Naive B cell (primary cell): ENCODE results near the gene COG3. TPM values are rescaled to one million over a fixed set of nuclear protein-coding genes. Genes with fewer than 3 reads are reported as not detected.

Experiments
- ATAC-seq, 2 donors: fragments of 150-1000 bp; cut with Tn5 transposase; 2 replicates each; pipeline ENCODE4 v1.10.0; 2021; ENCODE audit warnings: low read depth in 2 of 2, mild to moderate bottlenecking in 2 of 2, moderate library complexity in 2 of 2
- DNase-seq: peaks from one replicate; pipeline ENCODE4 v3.0.0; 2022
- H3K27ac Mint-ChIP-seq, 6 donors: one replicate each; pipeline ENCODE4 v1.8.0; 2020 to 2022; ENCODE audit warnings: mild to moderate bottlenecking in 6 of 6, mixed read lengths in 6 of 6, moderate library complexity in 5 of 6, inconsistent platforms in 2 of 6
- H3K27me3 Mint-ChIP-seq, 3 donors: one replicate each; pipeline ENCODE4 v1.8.0; 2021 to 2022; ENCODE audit warnings: mixed read lengths in 3 of 3, mild to moderate bottlenecking in 1 of 3
- H3K36me3 Mint-ChIP-seq, 2 donors: one replicate each; pipeline ENCODE4 v1.8.0; 2020 to 2022; ENCODE audit warnings: mixed read lengths in 2 of 2, inconsistent platforms in 1 of 2, mild to moderate bottlenecking in 1 of 2
- H3K4me1 Mint-ChIP-seq, 3 donors: one replicate each; pipeline ENCODE4 v1.8.0; 2020 to 2022; ENCODE audit warnings: mixed read lengths in 3 of 3, inconsistent platforms in 1 of 3, mild to moderate bottlenecking in 1 of 3, moderate library complexity in 1 of 3
- H3K4me3 Mint-ChIP-seq, 8 donors: one replicate each; pipeline ENCODE4 v1.8.0; 2020 to 2022; ENCODE audit warnings: mild to moderate bottlenecking in 8 of 8, mixed read lengths in 8 of 8, moderate library complexity in 8 of 8, inconsistent platforms in 2 of 8
- H3K9me3 Mint-ChIP-seq, 7 donors: one replicate each; pipeline ENCODE4 v1.8.0; 2020 to 2022; ENCODE audit warnings: mixed read lengths in 7 of 7, mild to moderate bottlenecking in 5 of 7, inconsistent platforms in 2 of 7, moderate library complexity in 1 of 7
- polyA plus RNA-seq, 6 donors: library from polyadenylated mRNA; unstranded; fragments of 300-500 nt; fragmentation: Illumina TruSeq; gene quantifications; one replicate each; pipeline ENCODE4 v1.2.3, GENCODE V29; 2021; ENCODE audit warnings: low read depth in 6 of 6

COG3 gene
- polyA plus RNA-seq, 6 donors from 2014 or later, result 12.4 to 63.1 (median 29.9) TPM

- peaks cover 4 to 17% (median 9%) of the 10 kb centered on the region in 7 donors for H3K9me3 Mint-ChIP-seq
Observed at GRCh38 chr13:45456196-45456972, 8.4 kb upstream of the COG3 start.

GRCh38 chr13:45464141-45464686 lies 525 bp upstream of the COG3 start:
- ATAC-seq (no peak), DNase-seq (no peak)
- Mint-ChIP-seq H3K36me3 (peaks cover under 1 to 6% of the 10 kb centered on the region in 2 donors), H3K27ac (peak overlapping the region; percentile 27 to 97 (median 92)), H3K4me3 (peak overlapping the region; percentile 92 to 96 (median 94)), H3K9me3 (peaks cover 0 to 3% (median 0%) of the 10 kb centered on the region in 7 donors), H3K27me3 (peaks cover 2 to 6% (median 5%) of the 10 kb centered on the region in 3 donors), H3K4me1 (peaks cover 27 to 47% (median 38%) of the 10 kb centered on the region in 3 donors)

More at GRCh38 chr13:45456196-45456972, 8.4 kb upstream of the COG3 start:
- DNase-seq, result no peak
- H3K27me3 Mint-ChIP-seq, result peaks cover 15 to 24% (median 22%) of the 10 kb centered on the region in 3 donors
- ATAC-seq, result no peak
- H3K4me1 Mint-ChIP-seq, result peaks cover 0 to 4% (median 0%) of the 10 kb centered on the region in 3 donors
- H3K27ac Mint-ChIP-seq, result peak overlapping the region in 1 of 6 donors; percentile 45
- no peak overlapping the region for H3K4me3 Mint-ChIP-seq
- H3K36me3 Mint-ChIP-seq, result peaks cover 8 to 20% of the 10 kb centered on the region in 2 donors

GRCh38 chr13:45466359-45466758 lies 1.6 kb downstream of the COG3 start:
- Mint-ChIP-seq H3K9me3 (peaks cover 0 to 1% (median 0%) of the 10 kb centered on the region in 7 donors), H3K4me3 (peak overlapping the region; percentile 84 to 96 (median 93)), H3K36me3 (peaks cover 0 to 4% of the 10 kb centered on the region in 2 donors), H3K27ac (peak overlapping the region in 4 of 6 donors; percentile 8 to 93 (median 80)), H3K4me1 (peaks cover 40 to 58% (median 51%) of the 10 kb centered on the region in 3 donors), H3K27me3 (no peaks in the 10 kb centered on the region)
- DNase-seq (no peak), ATAC-seq (no peak)

GRCh38 chr13:45468635-45469034 lies 3.9 kb downstream of the COG3 start:
- peak overlapping the region in 2 of 6 donors; percentile 6 to 41 for H3K27ac Mint-ChIP-seq
- ATAC-seq (no peak), DNase-seq (no peak)
- no peaks in the 10 kb centered on the region for H3K27me3 Mint-ChIP-seq
- peaks cover 7% of the 10 kb centered on the region in 2 donors for H3K36me3 Mint-ChIP-seq
- H3K9me3 Mint-ChIP-seq, result peaks cover 0 to 4% (median 0%) of the 10 kb centered on the region in 7 donors
- peaks cover 55 to 73% (median 70%) of the 10 kb centered on the region in 3 donors for H3K4me1 Mint-ChIP-seq
- peak overlapping the region in 1 of 8 donors; percentile 93 for H3K4me3 Mint-ChIP-seq

GRCh38 chr13:45472171-45472705 lies 7.5 kb downstream of the COG3 start:
- Mint-ChIP-seq H3K9me3 (peaks cover 0 to 4% (median 0%) of the 10 kb centered on the region in 7 donors), H3K4me3 (no peak overlapping the region), H3K36me3 (peaks cover 7% of the 10 kb centered on the region in 2 donors), H3K27me3 (no peaks in the 10 kb centered on the region), H3K27ac (peak overlapping the region in 1 of 6 donors; percentile 15), H3K4me1 (peaks cover 39 to 60% (median 60%) of the 10 kb centered on the region in 3 donors)
- no peak for ATAC-seq
- DNase-seq, result no peak

GRCh38 chr13:45473627-45474026 lies 8.9 kb downstream of the COG3 start:
- ATAC-seq (peak; percentile 43 to 47), DNase-seq (no peak)
- H3K27ac Mint-ChIP-seq, result no peak overlapping the region
- H3K9me3 Mint-ChIP-seq, result peaks cover 0 to 4% (median 0%) of the 10 kb centered on the region in 7 donors
- H3K4me3 Mint-ChIP-seq, result no peak overlapping the region
- H3K36me3 Mint-ChIP-seq, result peaks cover 7% of the 10 kb centered on the region in 2 donors
- peaks cover 38 to 51% (median 46%) of the 10 kb centered on the region in 3 donors for H3K4me1 Mint-ChIP-seq
- H3K27me3 Mint-ChIP-seq, result no peaks in the 10 kb centered on the region

- no peak for ATAC-seq
- DNase-seq, result no peak
- H3K4me1 Mint-ChIP-seq, result peaks cover 29 to 48% (median 43%) of the 10 kb centered on the region in 3 donors
- H3K27me3 Mint-ChIP-seq, result no peaks in the 10 kb centered on the region
- H3K36me3 Mint-ChIP-seq, result peaks cover 7 to 14% of the 10 kb centered on the region in 2 donors
- no peak overlapping the region for H3K4me3 Mint-ChIP-seq
- peaks cover 0 to 4% (median 0%) of the 10 kb centered on the region in 7 donors for H3K9me3 Mint-ChIP-seq
- H3K27ac Mint-ChIP-seq, result peak overlapping the region in 3 of 6 donors; percentile 20 to 70 (median 22)
Observed at GRCh38 chr13:45474584-45475454, 10.1 kb downstream of the COG3 start.

- Mint-ChIP-seq H3K27me3 (no peaks in the 10 kb centered on the region), H3K27ac (peak overlapping the region in 1 of 6 donors; percentile 57), H3K4me3 (no peak overlapping the region), H3K36me3 (peaks cover 0 to 19% of the 10 kb centered on the region in 2 donors), H3K4me1 (peaks cover 3 to 11% (median 8%) of the 10 kb centered on the region in 3 donors), H3K9me3 (no peaks in the 10 kb centered on the region)
- DNase-seq, result no peak
- ATAC-seq, result no peak
Observed at GRCh38 chr13:45479661-45480060, 14.9 kb downstream of the COG3 start.

- no peaks in the 10 kb centered on the region for H3K27me3 Mint-ChIP-seq
- H3K4me1 Mint-ChIP-seq, result no peaks in the 10 kb centered on the region
- peaks cover 6 to 24% of the 10 kb centered on the region in 2 donors for H3K36me3 Mint-ChIP-seq
- no peaks in the 10 kb centered on the region for H3K9me3 Mint-ChIP-seq
- DNase-seq, result no peak
- H3K4me3 Mint-ChIP-seq, result no peak overlapping the region
- no peak overlapping the region for H3K27ac Mint-ChIP-seq
- no peak for ATAC-seq
Observed at GRCh38 chr13:45481688-45482087, 16.9 kb downstream of the COG3 start.

GRCh38 chr13:45482571-45483173 lies 17.9 kb downstream of the COG3 start:
- Mint-ChIP-seq H3K36me3 (peaks cover 13 to 30% of the 10 kb centered on the region in 2 donors), H3K9me3 (no peaks in the 10 kb centered on the region), H3K4me1 (no peaks in the 10 kb centered on the region), H3K4me3 (no peak overlapping the region), H3K27ac (peak overlapping the region in 1 of 6 donors; percentile 45), H3K27me3 (no peaks in the 10 kb centered on the region)
- ATAC-seq, result no peak
- DNase-seq, result no peak

- H3K27ac Mint-ChIP-seq, result peak overlapping the region in 1 of 6 donors; percentile 14
- H3K4me3 Mint-ChIP-seq, result no peak overlapping the region
- H3K27me3 Mint-ChIP-seq, result no peaks in the 10 kb centered on the region
- H3K4me1 Mint-ChIP-seq, result no peaks in the 10 kb centered on the region
- ATAC-seq (no peak), DNase-seq (no peak)
- no peaks in the 10 kb centered on the region for H3K9me3 Mint-ChIP-seq
- H3K36me3 Mint-ChIP-seq, result peaks cover 13 to 18% of the 10 kb centered on the region in 2 donors
Observed at GRCh38 chr13:45487604-45488003, 22.9 kb downstream of the COG3 start.

- peaks cover 11 to 13% of the 10 kb centered on the region in 2 donors for H3K36me3 Mint-ChIP-seq
- H3K27ac Mint-ChIP-seq, result no peak overlapping the region
- H3K9me3 Mint-ChIP-seq, result no peaks in the 10 kb centered on the region
- H3K4me3 Mint-ChIP-seq, result no peak overlapping the region
- DNase-seq (no peak), ATAC-seq (peak; percentile 54 to 65)
- H3K27me3 Mint-ChIP-seq, result no peaks in the 10 kb centered on the region
- no peaks in the 10 kb centered on the region for H3K4me1 Mint-ChIP-seq
Observed at GRCh38 chr13:45490068-45490467, 25.3 kb downstream of the COG3 start.
